Ovary (tissue), 9 donors: ENCODE data around the gene DNAAF8. TPM values are rescaled to one million over a fixed set of nuclear protein-coding genes. Genes with fewer than 3 reads are reported as not detected.

Experiments
- DNase-seq, 5 donors: peaks; one replicate each; pipeline ENCODE4 v3.0.0-alpha.2; 2019 to 2020
- H3K27ac ChIP-seq, 2 donors: fragments of 200-600 bp; one replicate each; pipeline versions ENCODE4 v1.5.1 to v1.8.0; 2019 to 2022
- H3K27me3 ChIP-seq: fragments of 200-600 bp; one replicate; pipeline ENCODE4 v1.8.0; 2022
- H3K36me3 ChIP-seq: fragments of 200-600 bp; sonication (generic); one replicate; pipeline ENCODE4 v1.5.1; 2019
- H3K4me1 ChIP-seq: one replicate; pipeline ENCODE4 v1.8.1; 2013; ENCODE audit warnings: mild to moderate bottlenecking, moderate library complexity; ENCODE audit not compliant: insufficient read depth
- H3K4me3 ChIP-seq: fragments of 200-600 bp; sonication (generic); one replicate; pipeline ENCODE4 v1.5.1; 2017
- H3K9me3 ChIP-seq, 2 donors: fragments of 200-600 bp in 1 of 2; sonication (generic) in 1 of 2; one replicate each; pipeline versions ENCODE4 v1.5.1 to v1.8.1; 2013 to 2019; ENCODE audit warnings: mild to moderate bottlenecking in 1 of 2, moderate library complexity in 1 of 2
- EP300 ChIP-seq: sonication (generic); formaldehyde crosslinking; IDR thresholded peaks from one replicate; pipeline ENCODE4 v1.6.1; 2017; ENCODE audit warnings: antibody characterized with exemption
- POLR2A ChIP-seq: fragments of 450-650 bp; IDR thresholded peaks from one replicate; pipeline ENCODE4 v1.6.1; 2017; ENCODE audit warnings: antibody characterized with exemption, mild to moderate bottlenecking, moderate library complexity
- WGBS, 3 donors: extraction: QIAGEN DNeasy Blood & Tissue Kit in 1 of 3; methylation state at CpG; one replicate each; pipeline versions ENCODE4 v1.1.5 to v1.1.7; 2013 to 2017; 5-methylcytosine and 5-hydroxymethylcytosine counted together
- intact Hi-C, 4 donors: fragments of 100-400 bp; cut with DNase I; formaldehyde crosslinking; loops; one replicate each; pipeline versions ENCODE4 v1.11.0 to v1.15.1; 2022 to 2023
- polyA plus RNA-seq, 2 donors: library from polyadenylated mRNA; stranded (reverse); fragments of 200-250 nt in 1 of 2; fragments of 350-450 nt in 1 of 2; fragmentation: Illumina TruSeq in 1 of 2; extraction: RNeasy Lipid Tissue Mini Kit (QIAGEN cat#74804) in 1 of 2; gene quantifications; one replicate each; pipeline ENCODE4 v1.2.3, GENCODE V29; 2013 to 2014
- total RNA-seq, 7 donors: library from RNA; depleted of rRNA in 2 of 7; stranded (reverse); fragments of >200 nt in 2 of 7; fragmentation: NEBNext Ultra II Directional in 3 of 7; extraction: Animal tissue kit (Norgen Biotek cat#: 25700) in 3 of 7; gene quantifications; one replicate each; pipeline versions ENCODE4 v1.1.0 to v1.2.4, GENCODE V29; 2016 to 2023
- TF ChIP-seq, protein P1 (sequence below), 3 donors: fragments of 450-650 bp in 2 of 3; fragments of 200-600 bp in 1 of 3; IDR thresholded peaks; one replicate each; pipeline versions ENCODE4 v1.5.1 to v1.8.0; 2016 to 2022; ENCODE audit warnings: antibody characterized with exemption in 3 of 3, mild to moderate bottlenecking in 1 of 3
- donor health status: DM: no; HTN: no; CAD: no; lungs with moderate emphysema.
- donor health status: DM: no; HTN: no; CAD: no.
- donor health status: Bipolar disorder and iron deficiency.
- donor health status: DM: yes; HTN: yes; CAD: no.
- donor health status: DM: no; HTN: no; CAD: no.
- donor health status: DM: yes; HTN: yes; CAD: no.

The DNAAF8 gene
- total and polyA plus RNA-seq, 9 donors, result 0.35 to 9.1 (median 1.2) TPM

DNA sequence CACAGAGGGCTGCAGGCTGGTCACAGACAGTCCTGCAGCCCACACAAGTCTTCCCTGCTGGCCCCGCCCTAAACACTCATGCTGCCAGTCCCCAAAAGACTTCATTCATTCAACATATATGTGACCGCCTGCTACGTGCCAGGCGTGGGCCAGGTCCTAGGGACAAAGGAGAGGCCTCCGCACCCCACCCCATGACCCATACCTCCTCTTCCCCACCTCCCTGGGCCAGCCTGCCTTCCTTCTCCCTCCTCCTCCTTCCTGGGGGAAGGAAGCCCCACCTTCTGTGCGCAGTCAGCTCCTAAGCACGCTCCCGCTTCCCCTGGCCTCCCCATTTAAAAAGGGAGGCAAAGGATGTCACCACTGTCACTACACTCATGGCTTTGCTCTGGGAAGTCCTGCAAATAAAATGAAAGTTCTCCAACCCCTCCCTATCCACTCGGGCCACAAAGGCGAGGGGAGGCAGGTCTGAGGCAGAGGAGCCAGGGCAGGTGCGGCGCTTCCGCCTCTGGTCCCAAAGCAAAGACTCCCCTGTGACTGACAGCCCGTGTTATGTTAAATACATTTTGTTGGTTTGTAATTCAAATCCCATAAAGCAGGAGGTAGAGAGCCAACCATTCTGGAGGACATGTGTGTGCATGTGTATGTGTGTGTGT, 9.0 kb downstream of the DNAAF8 start:
- 17 to 26% (median 22%) methylated on average over 14 of the region's 14 CpGs for WGBS, 3 donors
- DNase-seq, result no peak
- Histone ChIP-seq H3K27me3 (no peaks in the 10 kb centered on the region), H3K4me3 (no peak overlapping the region), H3K27ac (no peak overlapping the region), H3K4me1 (peaks cover 11% of the 10 kb centered on the region), H3K9me3 (no peaks in the 10 kb centered on the region), H3K36me3 (no peaks in the 10 kb centered on the region)
- no peak for TF ChIP-seq POLR2A
- no peak for TF ChIP-seq EP300
- TF ChIP-seq, protein P1, sequence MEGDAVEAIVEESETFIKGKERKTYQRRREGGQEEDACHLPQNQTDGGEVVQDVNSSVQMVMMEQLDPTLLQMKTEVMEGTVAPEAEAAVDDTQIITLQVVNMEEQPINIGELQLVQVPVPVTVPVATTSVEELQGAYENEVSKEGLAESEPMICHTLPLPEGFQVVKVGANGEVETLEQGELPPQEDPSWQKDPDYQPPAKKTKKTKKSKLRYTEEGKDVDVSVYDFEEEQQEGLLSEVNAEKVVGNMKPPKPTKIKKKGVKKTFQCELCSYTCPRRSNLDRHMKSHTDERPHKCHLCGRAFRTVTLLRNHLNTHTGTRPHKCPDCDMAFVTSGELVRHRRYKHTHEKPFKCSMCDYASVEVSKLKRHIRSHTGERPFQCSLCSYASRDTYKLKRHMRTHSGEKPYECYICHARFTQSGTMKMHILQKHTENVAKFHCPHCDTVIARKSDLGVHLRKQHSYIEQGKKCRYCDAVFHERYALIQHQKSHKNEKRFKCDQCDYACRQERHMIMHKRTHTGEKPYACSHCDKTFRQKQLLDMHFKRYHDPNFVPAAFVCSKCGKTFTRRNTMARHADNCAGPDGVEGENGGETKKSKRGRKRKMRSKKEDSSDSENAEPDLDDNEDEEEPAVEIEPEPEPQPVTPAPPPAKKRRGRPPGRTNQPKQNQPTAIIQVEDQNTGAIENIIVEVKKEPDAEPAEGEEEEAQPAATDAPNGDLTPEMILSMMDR (IDR thresholded peaks at IDR 0.05), result no peak
- intact Hi-C loops, result loop anchor here in 1 of 4 donors (10.0 kb wide), 1 partner anchor 239 kb away; no protein-coding TSS in a partner anchor

DNA sequence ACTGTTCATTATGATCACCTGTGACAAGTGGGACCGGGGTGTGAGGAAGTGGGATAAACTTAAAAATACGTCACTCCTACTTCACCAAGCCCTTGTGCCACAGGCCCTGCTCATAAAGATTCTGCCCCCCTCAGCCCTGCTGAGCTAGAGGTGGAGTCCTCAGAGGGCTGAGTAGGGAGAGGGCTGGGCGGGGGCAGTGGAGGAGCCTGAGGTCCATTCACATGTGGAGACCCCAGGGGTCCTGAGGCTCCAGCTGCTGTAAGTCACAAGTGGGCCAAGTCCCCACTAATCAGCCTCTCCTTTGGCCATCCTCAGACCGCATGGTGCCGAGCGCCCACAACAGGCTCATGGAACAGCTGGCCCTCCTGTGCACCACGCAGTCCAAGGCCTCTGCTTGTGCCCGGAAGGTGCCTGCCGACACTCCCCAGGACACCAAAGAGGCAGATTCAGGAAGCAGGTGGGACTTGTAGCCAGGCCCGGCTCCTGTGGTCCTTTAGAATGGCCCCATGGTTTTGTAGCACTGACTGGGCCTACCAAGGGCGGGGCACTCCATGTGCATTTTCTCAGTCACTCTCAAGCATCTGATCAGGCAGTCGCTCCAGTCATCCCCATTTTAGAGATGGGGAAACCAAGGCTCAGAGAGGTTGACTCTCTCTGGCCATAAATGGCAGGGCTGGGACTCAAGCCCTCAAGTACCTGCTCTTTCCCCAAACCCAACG, 10.4 kb downstream of the DNAAF8 start:
- H3K4me3 ChIP-seq, result no peak overlapping the region
- 61 to 84% (median 72%) methylated on average over 13 of the region's 13 CpGs for WGBS, 3 donors
- TF ChIP-seq EP300, result no peak
- TF ChIP-seq POLR2A, result no peak
- TF ChIP-seq, protein P1 (IDR thresholded peaks at IDR 0.05), result no peak
- H3K27ac ChIP-seq, result no peak overlapping the region
- intact Hi-C loops, result loop anchor here in 1 of 4 donors (10.0 kb wide), 1 partner anchor 240 kb away; no protein-coding TSS in a partner anchor
- H3K9me3 ChIP-seq, result no peaks in the 10 kb centered on the region
- no peak for DNase-seq
- no peaks in the 10 kb centered on the region for H3K36me3 ChIP-seq
- H3K27me3 ChIP-seq, result no peaks in the 10 kb centered on the region
- peaks cover 11% of the 10 kb centered on the region for H3K4me1 ChIP-seq

DNA sequence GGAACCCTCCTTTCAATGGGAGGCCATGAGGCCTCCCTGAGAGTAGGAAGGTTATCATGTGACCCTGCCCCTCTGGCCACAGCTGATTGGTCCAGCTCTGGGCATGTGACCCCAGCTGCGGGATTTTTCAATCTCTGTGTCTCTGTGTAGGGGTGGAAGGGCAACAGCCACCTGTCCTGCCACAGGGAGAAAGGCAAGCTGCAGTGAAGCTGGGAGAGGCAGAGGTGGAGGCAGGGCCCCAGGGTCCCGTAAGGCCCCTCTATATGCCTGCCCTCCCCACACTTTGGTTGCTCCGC, 10.9 kb downstream of the DNAAF8 start:
- no peaks in the 10 kb centered on the region for H3K27me3 ChIP-seq
- TF ChIP-seq POLR2A (no peak), EP300 (no peak)
- TF ChIP-seq, protein P1 (IDR thresholded peaks at IDR 0.05), result no peak
- 63 to 72% (median 70%) methylated on average over 3 of the region's 3 CpGs for WGBS, 3 donors
- no peak overlapping the region for H3K4me3 ChIP-seq
- H3K27ac ChIP-seq, result no peak overlapping the region
- DNase-seq, result no peak
- peaks cover 11% of the 10 kb centered on the region for H3K4me1 ChIP-seq
- no peaks in the 10 kb centered on the region for H3K9me3 ChIP-seq
- H3K36me3 ChIP-seq, result no peaks in the 10 kb centered on the region
- intact Hi-C loops, result loop anchor here in 1 of 4 donors (10.0 kb wide), 1 partner anchor 240 kb away; no protein-coding TSS in a partner anchor

DNA sequence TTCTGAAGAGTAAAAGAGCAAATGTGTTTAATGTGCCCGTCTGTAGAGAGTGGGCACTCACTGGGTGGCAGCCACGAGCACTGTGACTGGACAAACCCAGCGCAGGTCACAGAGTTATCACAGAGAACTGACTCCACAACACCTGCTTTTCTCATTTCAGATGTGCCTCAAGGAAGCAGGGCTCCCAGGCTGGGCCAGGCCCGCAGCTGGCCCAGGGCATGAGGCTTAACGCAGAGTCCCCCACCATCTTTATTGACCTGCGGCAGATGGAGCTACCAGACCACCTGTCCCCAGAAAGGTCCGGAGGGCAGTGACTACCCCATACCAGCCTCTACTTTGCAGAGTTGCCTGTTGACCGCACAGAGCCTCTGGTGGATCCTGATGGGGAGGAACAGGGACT, 11.9 kb downstream of the DNAAF8 start:
- no peaks in the 10 kb centered on the region for H3K36me3 ChIP-seq
- no peak overlapping the region for H3K4me3 ChIP-seq
- no peak for DNase-seq
- TF ChIP-seq POLR2A (no peak), EP300 (no peak)
- TF ChIP-seq, protein P1 (IDR thresholded peaks at IDR 0.05), result no peak
- intact Hi-C loops, result loop anchor here in 1 of 4 donors (10.0 kb wide), 1 partner anchor 241 kb away; no protein-coding TSS in a partner anchor
- H3K27me3 ChIP-seq, result no peaks in the 10 kb centered on the region
- 78 to 85% (median 78%) methylated on average over 8 of the region's 8 CpGs for WGBS, 3 donors
- peaks cover 11% of the 10 kb centered on the region for H3K4me1 ChIP-seq
- peak overlapping the region in 1 of 2 donors; percentile 49 for H3K27ac ChIP-seq
- no peaks in the 10 kb centered on the region for H3K9me3 ChIP-seq
